Measurements from ENCODE around the gene SIGLECL1. TPM values are rescaled to one million over a fixed set of nuclear protein-coding genes. Genes with fewer than 3 reads are reported as not detected.

The SIGLECL1 gene
- total and polyA plus RNA-seq, 9 of the 15 experiments (the other 6 are each of a cell fraction or from before 2014, with no cell fraction given), result not detected

- FAIRE-seq (no peak), DNase-seq (ENCODE audit: extremely low read depth in 1 of 4, low spot score in 3 of 4) (peak in 3 of 4 experiments; percentile 71 to 78 (median 72)), ATAC-seq (no peak)
- intact Hi-C loops (cut with micrococcal nuclease) (no loop called here), in situ Hi-C loops (cut with MboI) (no loop called here)
- Histone ChIP-seq H3K4me3 (no peak within 1 kb of the TSS), H3K9me1 (ENCODE audit: control insufficient read depth, insufficient read depth, low read length) (no peaks in the 10 kb centered on the region), H3K27me3 (ENCODE audit: control insufficient read depth in 2 of 2, insufficient read depth in 2 of 2, low read length in 2 of 2) (peaks cover 3 to 10% of the 10 kb centered on the region in 2 experiments; a peak in 2 of 5 replicates), H3K4me1 (replicated peaks in 1 of 2; ENCODE audit: control insufficient read depth in 2 of 2, insufficient read depth in 2 of 2, low read length in 2 of 2) (peaks cover 0 to 8% of the 10 kb centered on the region in 2 experiments; a peak in 1 of 5 replicates), H4K20me1 (replicated peaks; ENCODE audit: control insufficient read depth, insufficient read depth, low read length) (no peaks in the 10 kb centered on the region), H3K27ac (ENCODE audit: extremely low read depth, low read depth, low read length) (no peak within 1 kb of the TSS), H3K4me2 (ENCODE audit: insufficient read depth, low read length) (no peak within 1 kb of the TSS), H2AFZ (ENCODE audit: low read depth, low read length) (no peak within 1 kb of the TSS), H3K79me2 (ENCODE audit: control insufficient read depth, insufficient read depth, low read length) (no peaks in the 10 kb centered on the region), H3K36me3 (ENCODE audit: control insufficient read depth, insufficient read depth, low read length) (no peaks in the 10 kb centered on the region), H3K9me3 (replicated peaks; ENCODE audit: control insufficient read depth, insufficient read depth, low read depth, low read length) (peaks cover 2% of the 10 kb centered on the region), H3K9ac (ENCODE audit: insufficient read depth in 1 of 2, low read depth in 2 of 2, low read length in 2 of 2) (no peak within 1 kb of the TSS)
- BruUV-seq (replicated peaks), result no TSS peak
- POLR2A ChIA-PET, result no interaction called here
- WGBS (ENCODE audit: insufficient coverage, low coverage, missing lambda C conversion rate), result 30% methylated on average over 4 of the region's 76 CpGs
- no peak for TF ChIP-seq HDGF (IDR thresholded peaks at IDR 0.05)
- no peak for TF ChIP-seq STAT5A (IDR thresholded peaks at IDR 0.05; ENCODE audit: borderline replicate concordance, low read length)
- no peak for TF ChIP-seq ZNF740 (CRISPR knock-in tag; IDR thresholded peaks at IDR 0.05)
- peak in 1 of 2 experiments; percentile 41; a peak in 1 of 4 replicates for TF ChIP-seq ZNF740 (tag; IDR thresholded peaks at IDR 0.05)
- TF ChIP-seq PPARD (CRISPR knock-in tag; IDR thresholded peaks at IDR 0.05), result no peak
- peak; percentile 36; the same call in 1 of the 2 replicates for TF ChIP-seq VEZF1 (CRISPR knock-in tag; IDR thresholded peaks at IDR 0.05)
- peak; percentile 32 for TF ChIP-seq NFYB (IDR thresholded peaks at IDR 0.05; ENCODE audit: extremely low read depth, insufficient read length)
- CTCF ChIA-PET (ENCODE audit: low intra/inter-chr PET ratio), result no interaction called here
Measured at GRCh38 chr19:51311351-51312257, 60.7 kb downstream of the SIGLECL1 start, which contains the start of gene IGLON5. IGLON5 (plus strand) TSS chr19:51311644; CDS start chr19:51311848, 204 bp downstream.
